GM19351 (cell line): ENCODE results near the gene SLC39A13.

Experiments used
- ATAC-seq: cut with Tn5 transposase; IDR thresholded peaks from one replicate; pipeline ENCODE4 v1.9.1; 2021; ENCODE audit warnings: mild to moderate bottlenecking, moderate library complexity; ENCODE audit not compliant: unreplicated experiment

Gene SLC39A13

GRCh38 chr11:47426062-47426956, 17.9 kb downstream of the SLC39A13 start, which contains the start of gene PSMC3:
TSS of gene PSMC3 (minus strand) at chr11:47426439. CDS start at chr11:47426279, 160 bp downstream.
- ATAC-seq, result peak; percentile 92

- no peak for ATAC-seq
Measured at GRCh38 chr11:47430524-47430923, 22.1 kb downstream of the SLC39A13 start.

DNA sequence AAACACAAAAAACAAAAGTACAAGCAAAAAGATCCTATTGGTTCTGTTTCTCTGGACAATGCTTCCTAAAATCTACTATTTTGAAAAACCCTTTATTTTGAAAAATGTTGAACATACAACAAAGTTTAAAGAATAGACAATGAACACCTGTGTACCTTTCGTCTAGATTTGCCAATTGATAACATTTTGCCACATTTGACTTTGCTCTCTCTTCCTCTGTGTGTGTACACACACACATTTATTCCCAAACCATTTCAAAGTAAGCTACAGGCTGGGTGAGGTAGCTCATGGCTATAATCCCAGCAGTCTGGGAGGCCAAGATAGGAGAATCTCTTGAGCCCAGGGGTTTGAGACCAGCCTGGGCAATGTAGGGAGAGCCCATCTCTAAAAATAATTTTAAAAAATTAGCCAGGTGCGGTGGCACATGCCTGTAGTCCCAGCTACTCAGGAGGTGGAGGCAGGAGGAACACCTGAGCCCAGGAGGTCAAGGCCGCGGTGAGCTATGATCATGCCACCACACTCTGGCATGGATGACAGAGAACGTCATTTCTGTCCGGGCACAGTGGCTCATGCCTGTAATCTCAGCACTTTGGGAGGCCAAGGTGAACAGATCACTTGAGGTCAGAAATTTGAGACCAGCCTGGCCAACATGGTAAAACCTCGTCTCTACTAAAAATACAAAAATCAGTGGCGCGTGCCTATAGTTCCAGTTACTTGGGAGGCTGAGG, 23.1 kb downstream of the SLC39A13 start:
- ATAC-seq, result no peak

DNA sequence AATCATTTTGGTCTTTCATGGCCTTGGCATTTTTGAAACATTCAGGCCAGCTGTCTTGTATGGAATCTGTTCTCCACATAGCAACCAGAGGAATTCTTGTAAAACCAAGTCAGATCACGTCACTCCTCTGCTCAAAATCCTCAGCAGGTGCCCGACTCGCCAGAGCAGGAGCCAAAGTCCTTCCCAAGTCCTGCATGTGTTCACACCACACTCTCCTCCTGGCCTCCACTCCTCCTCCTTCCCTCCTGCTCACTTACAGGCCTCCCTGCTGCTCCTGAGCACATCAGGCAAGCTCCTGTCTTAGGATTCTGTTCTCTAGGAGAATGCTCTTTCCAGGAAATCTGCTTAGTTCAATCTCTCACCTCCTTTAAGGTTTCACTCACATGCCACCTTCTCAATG, 24.8 kb downstream of the SLC39A13 start:
- ATAC-seq, result no peak

GRCh38 chr11:47434011-47434786, 25.8 kb downstream of the SLC39A13 start:
- no peak for ATAC-seq

GRCh38 chr11:47435687-47436086, 27.3 kb downstream of the SLC39A13 start:
- ATAC-seq, result no peak

DNA sequence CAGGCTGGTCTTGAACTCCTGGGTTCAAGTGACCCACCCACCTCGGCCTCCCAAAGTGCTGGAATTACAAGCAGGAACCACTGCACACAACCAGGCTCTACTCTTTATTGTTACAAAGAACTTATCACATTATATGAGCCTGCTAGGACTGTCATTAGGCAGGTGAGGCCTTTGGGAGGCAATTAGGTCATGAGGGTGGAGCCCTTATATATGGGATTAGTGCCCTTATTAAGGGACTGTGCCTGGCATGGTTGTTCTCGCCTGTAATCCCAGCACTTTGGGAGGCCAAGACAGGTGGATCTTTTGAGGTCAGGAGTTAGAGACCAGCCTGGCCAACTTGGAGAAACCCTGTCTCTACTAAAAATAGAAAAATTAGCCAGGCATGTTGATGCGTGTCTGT, 28.3 kb downstream of the SLC39A13 start:
- no peak for ATAC-seq

- no peak for ATAC-seq
Measured at GRCh38 chr11:47437218-47437745, 28.9 kb downstream of the SLC39A13 start.

DNA sequence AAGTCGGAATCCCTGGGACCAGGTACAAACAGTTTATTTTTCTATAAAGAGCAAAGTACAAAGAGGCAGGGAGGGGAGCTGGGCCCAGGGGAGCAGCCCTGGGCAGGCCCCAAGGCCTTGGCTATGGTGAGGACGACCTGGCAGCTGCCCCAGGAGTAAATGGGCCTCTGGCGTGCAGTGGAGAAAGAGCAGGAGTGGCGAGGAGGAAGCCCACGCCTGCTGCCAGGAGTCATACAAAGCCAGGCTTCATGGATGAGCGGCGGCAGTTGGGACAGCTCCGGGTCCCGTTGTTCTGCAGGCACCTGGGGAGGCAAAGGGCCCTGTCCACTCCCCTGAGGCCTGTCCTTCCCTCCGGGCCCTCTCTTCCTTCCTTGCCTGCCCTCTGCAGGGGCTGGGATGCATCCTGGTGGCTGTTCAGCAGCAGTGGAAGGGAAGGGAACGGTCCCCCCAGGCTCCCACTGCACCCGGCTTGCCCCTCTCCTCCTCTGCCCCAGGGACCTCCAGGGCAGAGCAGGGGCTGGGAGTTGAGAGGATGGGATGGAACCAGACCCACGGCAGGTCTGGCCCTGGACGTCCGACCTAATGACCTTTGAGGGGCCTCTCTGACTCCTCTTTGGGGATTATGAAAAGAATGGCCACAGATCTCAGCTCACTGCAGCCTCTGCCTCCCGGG, 29.5 kb downstream of the SLC39A13 start:
- no peak for ATAC-seq

GRCh38 chr11:47438721-47439120, 30.3 kb downstream of the SLC39A13 start:
- no peak for ATAC-seq

DNA sequence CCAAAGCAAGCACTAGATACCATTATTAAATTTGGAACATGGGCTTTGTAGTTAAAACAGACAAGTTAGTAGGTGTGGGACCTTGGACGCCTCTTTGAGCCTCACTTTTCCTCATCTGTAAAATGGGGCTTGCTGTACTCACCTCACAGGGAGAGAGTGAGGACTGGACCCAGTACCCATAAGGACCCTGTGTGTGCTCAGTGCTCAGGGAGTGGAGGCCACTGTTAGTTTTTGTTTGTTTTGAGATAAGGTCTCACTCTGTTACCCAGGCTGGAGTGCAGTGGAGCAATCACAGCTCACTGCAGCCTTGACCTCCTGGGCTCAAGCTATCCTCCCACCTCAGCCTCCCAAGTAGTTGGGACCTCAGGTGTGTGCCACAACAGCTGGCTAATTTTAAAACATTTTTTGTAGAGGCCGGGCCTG, 31.7 kb downstream of the SLC39A13 start:
- no peak for ATAC-seq

- no peak for ATAC-seq
Measured at GRCh38 chr11:47441421-47441820, 33.0 kb downstream of the SLC39A13 start.

- ATAC-seq, result no peak
Measured at GRCh38 chr11:47442514-47442913, 34.1 kb downstream of the SLC39A13 start.

DNA sequence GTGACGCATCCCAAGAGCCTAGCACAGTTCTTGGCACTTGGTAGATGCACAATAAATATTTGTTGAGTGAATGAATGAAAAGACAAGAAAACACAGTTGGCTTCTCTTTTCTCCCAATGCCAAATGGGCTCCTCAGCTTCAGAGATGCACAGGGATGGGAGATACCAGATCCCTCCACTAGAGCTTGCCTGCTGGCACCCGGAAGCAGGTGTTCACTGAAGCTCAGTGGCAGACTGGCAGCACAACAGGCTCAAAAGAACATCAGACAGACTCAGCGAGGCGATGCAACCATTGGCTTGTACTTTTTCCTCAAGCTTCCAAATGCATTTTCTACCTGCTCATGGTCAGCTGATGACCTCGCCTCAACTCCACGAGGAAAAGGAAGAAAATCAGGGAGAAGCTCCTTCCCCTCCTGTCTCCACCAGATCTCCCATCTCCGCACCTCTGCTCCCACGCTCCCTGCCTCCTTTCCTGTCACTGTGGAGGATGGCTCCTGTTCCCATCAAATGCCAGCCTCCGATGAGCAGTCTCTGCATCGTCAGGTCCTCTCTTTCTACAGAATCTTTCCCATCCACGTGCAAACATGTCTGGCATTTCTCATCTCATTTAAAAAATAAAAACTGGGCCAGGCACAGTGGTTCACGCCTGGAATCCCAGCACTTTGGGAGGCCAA, 34.8 kb downstream of the SLC39A13 start:
- ATAC-seq, result no peak

DNA sequence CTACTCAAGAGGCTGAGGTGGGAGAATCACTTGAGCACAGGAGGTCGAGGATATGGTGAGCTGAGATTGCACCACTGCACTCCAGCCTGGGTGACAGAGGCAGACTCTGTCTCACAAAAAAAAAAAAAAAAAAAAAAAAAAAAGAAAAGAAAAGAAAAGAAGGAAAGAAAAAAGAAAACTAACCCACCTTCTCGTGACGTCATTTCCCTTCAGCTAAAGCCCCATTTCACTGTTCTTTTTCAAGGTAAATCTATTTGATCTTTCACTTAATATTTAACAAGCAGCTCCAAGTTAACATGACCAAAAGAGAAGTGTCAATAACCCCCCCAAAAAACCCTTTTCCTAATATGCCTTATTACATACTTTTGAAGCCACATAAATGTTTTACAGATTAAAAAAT, 35.4 kb downstream of the SLC39A13 start:
- no peak for ATAC-seq

DNA sequence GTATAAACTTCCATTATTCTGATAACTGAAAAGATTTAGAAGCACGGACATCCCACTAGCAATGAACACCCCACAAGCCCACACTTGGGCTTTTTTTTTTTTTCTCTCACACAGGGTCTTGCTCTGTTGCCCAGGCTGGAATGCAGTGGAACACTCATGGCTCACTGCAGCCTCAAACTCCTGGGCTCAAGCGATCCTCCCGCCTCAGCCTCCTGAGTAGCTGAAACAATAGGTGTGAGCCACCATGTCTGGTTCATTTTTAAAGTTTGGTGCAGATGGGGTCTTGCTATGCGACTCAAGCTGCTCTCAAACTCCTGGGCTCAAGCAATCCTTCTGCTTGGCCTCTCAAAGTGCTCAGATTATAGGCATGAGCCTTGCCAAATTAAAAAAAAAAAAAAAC, 37.5 kb downstream of the SLC39A13 start:
- ATAC-seq, result no peak

GRCh38 chr11:47446833-47447232, 38.4 kb downstream of the SLC39A13 start:
- ATAC-seq, result no peak

DNA sequence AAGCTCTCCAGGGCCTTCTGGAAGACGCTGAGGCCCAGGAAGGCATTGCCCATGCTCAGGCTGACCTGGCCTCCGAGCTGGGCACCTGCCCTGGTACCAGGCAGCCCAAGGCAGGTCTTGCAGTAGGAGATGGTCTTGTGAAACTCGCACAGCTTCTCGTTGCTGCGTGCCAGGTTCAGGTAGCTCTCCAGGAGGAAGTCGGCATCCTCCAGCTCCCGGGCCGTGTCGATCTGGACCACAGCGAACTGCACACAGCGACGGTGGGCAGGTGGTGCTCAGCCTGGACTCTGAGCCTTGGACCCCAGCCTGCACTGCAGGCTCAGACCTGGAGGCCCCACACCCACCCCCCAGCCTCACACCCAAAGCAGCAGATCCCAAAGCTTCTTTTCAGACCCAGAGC, 39.5 kb downstream of the SLC39A13 start:
- no peak for ATAC-seq

DNA sequence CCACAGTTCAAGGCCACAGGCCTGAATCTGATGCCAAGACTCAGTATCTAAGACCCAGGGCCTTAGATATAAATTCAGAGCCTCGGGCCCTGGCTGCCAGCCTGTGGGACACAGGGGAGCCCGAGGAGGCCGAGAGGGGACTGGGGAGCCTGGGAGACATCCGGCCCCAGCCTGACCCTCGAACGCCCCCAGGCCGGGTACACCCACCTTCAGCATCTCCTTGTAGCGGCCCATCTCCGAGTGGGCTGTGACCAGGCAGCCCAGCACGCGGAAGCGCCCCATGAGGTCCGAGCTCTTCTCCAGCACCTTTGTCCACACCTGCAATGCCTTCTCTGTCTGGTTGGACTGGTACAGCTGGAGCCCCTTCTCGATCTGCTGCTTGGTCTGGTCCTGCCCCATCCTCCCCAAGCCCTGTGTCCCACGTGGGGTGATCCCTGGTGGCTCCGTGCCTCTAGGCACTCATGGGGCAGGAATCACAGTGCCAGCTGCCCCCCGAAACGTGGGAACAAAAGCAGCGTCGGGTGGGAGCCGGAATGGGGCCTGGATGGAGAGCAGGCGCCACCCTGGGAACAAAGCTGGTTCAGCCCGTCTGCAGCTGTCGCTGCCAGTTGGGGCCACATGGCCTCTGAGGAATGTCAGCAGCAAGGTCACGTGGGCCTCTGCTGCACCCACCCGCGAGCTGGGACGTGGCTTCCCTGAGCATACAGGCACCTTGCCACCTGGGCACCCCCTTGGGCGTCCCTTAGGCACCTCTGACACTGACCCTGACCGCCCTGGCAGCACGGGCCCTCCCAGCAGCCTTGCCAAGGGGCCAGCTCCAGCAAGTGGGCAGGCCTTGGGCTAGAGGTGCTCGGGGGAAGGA, 40.4 kb downstream of the SLC39A13 start, which contains the start of gene RAPSN:
Gene RAPSN, minus strand, starts transcription at position 571 of the 862 bp plus-strand sequence. Its CDS starts 172 bp downstream, at position 399.
- ATAC-seq, result no peak
